Epithelial cell of proximal tubule (primary cell): ENCODE results near the gene ITPK1. TPM values are rescaled to one million over a fixed set of nuclear protein-coding genes. Genes with fewer than 3 reads are reported as not detected.

ENCODE experiments used
- DNase-seq: peaks from one replicate; pipeline ENCODE4 v3.0.0-alpha.2; 2011; ENCODE audit warnings: low read depth
- H3K4me3 ChIP-seq: 2 replicates; pipeline ENCODE4 v1.5.1; 2011; ENCODE audit warnings: low read depth, mild to moderate bottlenecking, low read length
- CTCF ChIP-seq: conservative IDR thresholded peaks from 2 replicates; pipeline ENCODE4 v1.5.1; 2012; ENCODE audit warnings: low read depth, mild to moderate bottlenecking, low read length
- total RNA-seq: library from RNA; depleted of rRNA; stranded (reverse); fragments of >200 nt; gene quantifications from 2 replicates; pipeline ENCODE4 v1.2.3, GENCODE V29; 2015

Gene ITPK1
- total RNA-seq, 1 donor from 2014 or later, result 22.7 TPM

- DNase-seq, result no peak
- no peak overlapping the region for H3K4me3 ChIP-seq
- no peak for TF ChIP-seq CTCF
These were observed 33.1 kb downstream of the ITPK1 start for GRCh38 chr14:93082576-93083001.

GRCh38 chr14:93081876-93082570 is 33.7 kb downstream of the ITPK1 start:
- TF ChIP-seq CTCF, result no peak
- no peak overlapping the region for H3K4me3 ChIP-seq
- DNase-seq, result no peak

- no peak for DNase-seq
- no peak overlapping the region for H3K4me3 ChIP-seq
- no peak for TF ChIP-seq CTCF
These were observed 35.8 kb downstream of the ITPK1 start for GRCh38 chr14:93079865-93080403.

GRCh38 chr14:93079321-93079720 is 36.4 kb downstream of the ITPK1 start:
- DNase-seq, result no peak
- H3K4me3 ChIP-seq, result no peak overlapping the region
- no peak for TF ChIP-seq CTCF

GRCh38 chr14:93078870-93079269 is 36.9 kb downstream of the ITPK1 start:
- DNase-seq, result no peak
- TF ChIP-seq CTCF, result no peak
- no peak overlapping the region for H3K4me3 ChIP-seq

- TF ChIP-seq CTCF, result no peak
- H3K4me3 ChIP-seq, result no peak overlapping the region
These were observed 39.0 kb downstream of the ITPK1 start for GRCh38 chr14:93076755-93077154.

GRCh38 chr14:93075891-93076290 is 39.8 kb downstream of the ITPK1 start:
- TF ChIP-seq CTCF, result no peak
- DNase-seq, result no peak
- H3K4me3 ChIP-seq, result no peak overlapping the region

More at GRCh38 chr14:93076755-93077154, 39.0 kb downstream of the ITPK1 start:
- DNase-seq, result no peak
